Astrocyte (in vitro differentiated cells and primary cell): ENCODE measurements around the gene ITPRIPL2. TPM values are rescaled to one million over a fixed set of nuclear protein-coding genes. Genes with fewer than 3 reads are reported as not detected.

Experiments used
- DNase-seq: peaks from one replicate; pipeline ENCODE4 v3.0.0-alpha.2; 2010; ENCODE audit warnings: low read depth
- FAIRE-seq: peaks from 2 replicates; lab custom pipeline; 2011; peaks lifted over from hg19 to GRCh38; lab: Jason Lieb, UNC
- H2AFZ ChIP-seq: 2 replicates; pipeline ENCODE4 v1.6.0; 2012; ENCODE audit warnings: low read depth, low read length, inconsistent platforms
- H3K27ac ChIP-seq: 2 replicates; pipeline ENCODE4 v1.5.1; 2011; ENCODE audit warnings: low read depth, low read length, inconsistent platforms
- H3K27me3 ChIP-seq: 2 replicates; pipeline ENCODE4 v1.6.0; 2011; ENCODE audit warnings: low read length, inconsistent platforms; ENCODE audit not compliant: insufficient read depth
- H3K36me3 ChIP-seq: 2 replicates; pipeline ENCODE4 v1.5.1; 2011; ENCODE audit warnings: low read length, inconsistent platforms; ENCODE audit not compliant: insufficient read depth
- H3K4me1 ChIP-seq: 2 replicates; pipeline ENCODE4 v1.5.1; 2011; ENCODE audit warnings: low read length, inconsistent platforms; ENCODE audit not compliant: insufficient read depth
- H3K4me2 ChIP-seq: 2 replicates; pipeline ENCODE4 v1.6.0; 2012; ENCODE audit warnings: low read length, inconsistent platforms
- H3K4me3 ChIP-seq: 2 replicates; pipeline ENCODE4 v1.5.1; 2011; ENCODE audit warnings: low read depth, mild to moderate bottlenecking, low read length, inconsistent platforms; ENCODE audit not compliant: insufficient read depth
- H3K79me2 ChIP-seq: 2 replicates; pipeline ENCODE4 v1.6.0; 2012; ENCODE audit warnings: mild to moderate bottlenecking, low read length, inconsistent platforms; ENCODE audit not compliant: insufficient read depth
- H3K9ac ChIP-seq: 2 replicates; pipeline ENCODE4 v1.6.0; 2012; ENCODE audit warnings: mild to moderate bottlenecking, low read length, inconsistent platforms
- H3K9me3 ChIP-seq: 2 replicates; pipeline ENCODE4 v1.5.1; 2012; ENCODE audit warnings: low read depth, mild to moderate bottlenecking, low read length, inconsistent platforms; ENCODE audit not compliant: insufficient read depth
- H4K20me1 ChIP-seq: 2 replicates; pipeline ENCODE4 v1.6.0; 2012; ENCODE audit warnings: low read length, inconsistent platforms; ENCODE audit not compliant: insufficient read depth
- H3K27ac Mint-ChIP-seq: one replicate; pipeline ENCODE4 v1.8.0; 2021; ENCODE audit warnings: mild to moderate bottlenecking, mixed read lengths; ENCODE audit not compliant: unreplicated experiment
- H3K27me3 Mint-ChIP-seq: one replicate; pipeline ENCODE4 v1.8.0; 2021; ENCODE audit warnings: low read depth, mixed read lengths; ENCODE audit not compliant: unreplicated experiment
- H3K36me3 Mint-ChIP-seq: one replicate; pipeline ENCODE4 v1.8.0; 2021; ENCODE audit warnings: low read depth, mixed read lengths; ENCODE audit not compliant: unreplicated experiment
- H3K4me1 Mint-ChIP-seq: one replicate; pipeline ENCODE4 v1.8.0; 2021; ENCODE audit warnings: low read depth, mixed read lengths; ENCODE audit not compliant: unreplicated experiment
- H3K4me3 Mint-ChIP-seq: one replicate; pipeline ENCODE4 v1.8.0; 2021; ENCODE audit warnings: mild to moderate bottlenecking, moderate library complexity, mixed read lengths; ENCODE audit not compliant: unreplicated experiment
- H3K9me3 Mint-ChIP-seq: one replicate; pipeline ENCODE4 v1.8.0; 2021; ENCODE audit warnings: mild to moderate bottlenecking, mixed read lengths; ENCODE audit not compliant: unreplicated experiment
- EZH2 ChIP-seq: IDR thresholded peaks from 2 replicates; pipeline ENCODE4 v1.6.1; 2012; ENCODE audit warnings: mild to moderate bottlenecking, low read length, inconsistent platforms; ENCODE audit not compliant: insufficient read depth
- total RNA-seq: library from RNA; stranded (reverse); gene quantifications from 2 replicates; pipeline ENCODE4 v1.2.1, GENCODE V29; 2021
- TF ChIP-seq, protein P1 (sequence below): IDR thresholded peaks from 2 replicates; pipeline ENCODE4 v1.5.1; 2011; ENCODE audit warnings: low read depth, mild to moderate bottlenecking, inconsistent platforms, low read length, moderate library complexity; ENCODE audit not compliant: insufficient read depth

ITPRIPL2 gene
- total RNA-seq, 1 donor from 2014 or later = 47.8 TPM

DNA sequence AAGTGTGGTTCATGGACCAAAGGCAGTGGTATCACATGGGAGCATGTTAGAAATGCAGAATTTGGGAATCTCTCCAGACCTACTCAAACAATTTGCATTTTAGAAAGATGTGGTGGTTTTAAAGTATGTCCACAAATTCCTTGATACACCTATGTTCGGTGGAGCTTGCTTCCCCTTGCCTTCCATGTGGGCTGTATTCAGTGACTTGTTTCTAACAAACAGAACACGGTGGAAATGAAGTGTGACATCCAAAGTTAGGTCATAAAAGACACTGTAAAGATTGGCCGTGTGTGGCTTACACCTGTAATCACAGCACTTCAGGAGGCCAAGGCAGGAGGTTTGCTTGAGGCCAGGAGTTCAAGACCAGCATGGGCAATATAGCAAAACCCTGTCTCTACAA, 29.6 kb upstream of the ITPRIPL2 start:
- H3K4me3 Mint-ChIP-seq = no peak overlapping the region
- peaks cover 6% of the 10 kb centered on the region for H3K36me3 Mint-ChIP-seq

DNA sequence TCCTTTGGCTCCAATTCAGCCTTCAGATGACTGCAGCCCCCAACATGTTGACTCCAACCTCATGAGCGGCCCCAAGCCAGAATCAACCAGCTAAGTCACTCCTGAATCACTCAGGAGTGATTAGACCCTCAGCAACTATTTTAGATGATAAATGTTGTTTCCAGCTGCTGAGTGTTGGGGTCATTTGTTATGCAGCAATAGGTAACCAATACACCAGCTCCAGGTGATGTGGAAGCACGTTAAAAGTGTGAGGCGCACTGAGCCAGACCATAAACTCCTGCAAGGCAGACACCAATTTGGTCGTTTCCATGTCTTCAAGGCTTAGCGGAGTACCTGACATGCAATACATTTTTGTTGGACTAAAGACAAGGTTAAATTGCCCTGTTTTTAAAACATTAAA, 28.9 kb upstream of the ITPRIPL2 start:
- no peak overlapping the region for H3K27ac Mint-ChIP-seq
- TF ChIP-seq EZH2 = no peak
- TF ChIP-seq, protein P1, sequence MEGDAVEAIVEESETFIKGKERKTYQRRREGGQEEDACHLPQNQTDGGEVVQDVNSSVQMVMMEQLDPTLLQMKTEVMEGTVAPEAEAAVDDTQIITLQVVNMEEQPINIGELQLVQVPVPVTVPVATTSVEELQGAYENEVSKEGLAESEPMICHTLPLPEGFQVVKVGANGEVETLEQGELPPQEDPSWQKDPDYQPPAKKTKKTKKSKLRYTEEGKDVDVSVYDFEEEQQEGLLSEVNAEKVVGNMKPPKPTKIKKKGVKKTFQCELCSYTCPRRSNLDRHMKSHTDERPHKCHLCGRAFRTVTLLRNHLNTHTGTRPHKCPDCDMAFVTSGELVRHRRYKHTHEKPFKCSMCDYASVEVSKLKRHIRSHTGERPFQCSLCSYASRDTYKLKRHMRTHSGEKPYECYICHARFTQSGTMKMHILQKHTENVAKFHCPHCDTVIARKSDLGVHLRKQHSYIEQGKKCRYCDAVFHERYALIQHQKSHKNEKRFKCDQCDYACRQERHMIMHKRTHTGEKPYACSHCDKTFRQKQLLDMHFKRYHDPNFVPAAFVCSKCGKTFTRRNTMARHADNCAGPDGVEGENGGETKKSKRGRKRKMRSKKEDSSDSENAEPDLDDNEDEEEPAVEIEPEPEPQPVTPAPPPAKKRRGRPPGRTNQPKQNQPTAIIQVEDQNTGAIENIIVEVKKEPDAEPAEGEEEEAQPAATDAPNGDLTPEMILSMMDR = no peak
- H2AFZ ChIP-seq = no peak overlapping the region
- H3K27me3 ChIP-seq = no peaks in the 10 kb centered on the region
- DNase-seq = no peak
- H3K27ac ChIP-seq = no peak overlapping the region
- H3K27me3 Mint-ChIP-seq = peaks cover 3% of the 10 kb centered on the region
- no peaks in the 10 kb centered on the region for H3K4me1 Mint-ChIP-seq
- FAIRE-seq = no peak
- no peak overlapping the region for H3K4me3 ChIP-seq
- no peaks in the 10 kb centered on the region for H3K9me3 Mint-ChIP-seq
- no peaks in the 10 kb centered on the region for H3K36me3 ChIP-seq
- H3K9ac ChIP-seq = no peak overlapping the region
- H3K9me3 ChIP-seq = no peaks in the 10 kb centered on the region
- no peaks in the 10 kb centered on the region for H3K4me1 ChIP-seq
- no peak overlapping the region for H3K4me2 ChIP-seq
- H3K36me3 Mint-ChIP-seq = peaks cover 3% of the 10 kb centered on the region
- H3K79me2 ChIP-seq = no peaks in the 10 kb centered on the region
- H3K4me3 Mint-ChIP-seq = no peak overlapping the region
- no peaks in the 10 kb centered on the region for H4K20me1 ChIP-seq

More for the DNA sequence above, 29.6 kb upstream of the ITPRIPL2 start:
- no peak overlapping the region for H3K27ac ChIP-seq
- FAIRE-seq (no peak), DNase-seq (no peak)
- no peaks in the 10 kb centered on the region for H3K9me3 ChIP-seq
- H3K27me3 ChIP-seq = no peaks in the 10 kb centered on the region
- Mint-ChIP-seq H3K27me3 (peaks cover 3% of the 10 kb centered on the region), H3K27ac (no peak overlapping the region), H3K4me1 (no peaks in the 10 kb centered on the region), H3K9me3 (no peaks in the 10 kb centered on the region)
- H3K79me2 ChIP-seq = no peaks in the 10 kb centered on the region
- no peak overlapping the region for H2AFZ ChIP-seq
- H3K4me3 ChIP-seq = no peak overlapping the region
- no peaks in the 10 kb centered on the region for H3K4me1 ChIP-seq
- no peak overlapping the region for H3K9ac ChIP-seq
- no peak for TF ChIP-seq EZH2
- TF ChIP-seq, protein P1 = no peak
- no peak overlapping the region for H3K4me2 ChIP-seq
- no peaks in the 10 kb centered on the region for H4K20me1 ChIP-seq
- peaks cover 3% of the 10 kb centered on the region for H3K36me3 ChIP-seq

DNA sequence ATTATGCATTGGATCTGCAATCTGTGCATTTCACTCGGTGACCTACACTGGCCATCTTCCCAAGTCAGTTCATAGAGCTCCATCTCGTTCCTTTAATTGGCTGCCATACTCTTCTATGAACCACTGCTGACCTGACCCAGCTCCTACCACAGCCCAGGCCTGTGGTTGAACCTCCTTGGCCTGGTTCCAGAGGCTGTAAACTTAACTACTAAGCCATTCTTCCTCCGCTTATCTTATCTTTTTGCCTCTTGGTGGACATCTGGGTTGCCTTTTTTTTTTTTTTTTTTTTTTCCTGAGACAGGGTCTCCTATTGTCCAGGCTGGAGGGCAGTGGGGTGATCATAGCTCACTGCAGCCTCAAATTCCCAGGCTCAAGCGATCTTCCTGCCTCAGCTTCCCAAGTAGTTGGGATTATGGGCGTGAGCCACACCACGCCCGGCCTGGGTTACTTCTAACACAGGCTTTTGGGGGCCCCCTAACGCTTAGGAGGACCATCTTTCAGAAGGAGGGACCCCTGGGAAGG, 28.0 kb upstream of the ITPRIPL2 start:
- peaks cover 3% of the 10 kb centered on the region for H3K27me3 Mint-ChIP-seq
- Histone ChIP-seq H3K27me3 (no peaks in the 10 kb centered on the region), H3K9me3 (no peaks in the 10 kb centered on the region), H3K79me2 (no peaks in the 10 kb centered on the region), H3K27ac (no peak overlapping the region), H3K4me3 (peak overlapping the region; percentile 47), H3K4me1 (no peaks in the 10 kb centered on the region), H4K20me1 (no peaks in the 10 kb centered on the region), H3K36me3 (no peaks in the 10 kb centered on the region), H3K4me2 (peak overlapping the region; percentile 84), H3K9ac (peak overlapping the region; percentile 77), H2AFZ (peak overlapping the region; percentile 86)
- DNase-seq = peak; percentile 19
- H3K9me3 Mint-ChIP-seq = no peaks in the 10 kb centered on the region
- H3K36me3 Mint-ChIP-seq = peaks cover 3% of the 10 kb centered on the region
- H3K4me3 Mint-ChIP-seq = no peak overlapping the region
- TF ChIP-seq, protein P1 = no peak
- TF ChIP-seq EZH2 = no peak
- no peaks in the 10 kb centered on the region for H3K4me1 Mint-ChIP-seq
- FAIRE-seq = no peak
- no peak overlapping the region for H3K27ac Mint-ChIP-seq
